Endometrial microvascular endothelial cells (primary cell): ENCODE measurements around the gene CAST. TPM values are rescaled to one million over a fixed set of nuclear protein-coding genes. Genes with fewer than 3 reads are reported as not detected.

Source experiments
- in situ Hi-C: cut with HindIII; loops from 2 replicates; pipeline ENCODE4 v1.10.0; 2017; ENCODE audit warnings: low sequenced_read_pairs, low pct_unique_long_range_greater_than_20kb; ENCODE audit errors: inconsistent ontology term
- total RNA-seq: library from RNA; depleted of rRNA; stranded (reverse); fragments of >200 nt; gene quantifications from one replicate; pipeline ENCODE4 v1.2.3, GENCODE V29; 2015; ENCODE audit errors: inconsistent ontology term

Gene CAST
- total RNA-seq, 1 donor from 2014 or later, result 155 TPM

GRCh38 chr5:96702503-96703383, 40.6 kb downstream of the CAST start:
- in situ Hi-C loops, result no loop called here

GRCh38 chr5:96703384-96703920, 41.3 kb downstream of the CAST start:
- in situ Hi-C loops, result no loop called here

- in situ Hi-C loops, result no loop called here
Measured at GRCh38 chr5:96703995-96704394, 41.8 kb downstream of the CAST start.

- in situ Hi-C loops, result no loop called here
Measured at GRCh38 chr5:96706433-96707111, 44.4 kb downstream of the CAST start.

- in situ Hi-C loops, result no loop called here
Measured at GRCh38 chr5:96708600-96708999, 46.4 kb downstream of the CAST start.

GRCh38 chr5:96709152-96709821, 47.1 kb downstream of the CAST start:
- in situ Hi-C loops, result no loop called here

- in situ Hi-C loops, result no loop called here
Measured at GRCh38 chr5:96712100-96712746, 50.0 kb downstream of the CAST start.

- in situ Hi-C loops, result no loop called here
Measured at GRCh38 chr5:96714450-96714849, 52.3 kb downstream of the CAST start.

- in situ Hi-C loops, result no loop called here
Measured at GRCh38 chr5:96714951-96715451, 52.8 kb downstream of the CAST start.

- in situ Hi-C loops, result no loop called here
Measured at GRCh38 chr5:96716007-96716406, 53.8 kb downstream of the CAST start.

GRCh38 chr5:96716716-96717115, 54.5 kb downstream of the CAST start:
- in situ Hi-C loops, result no loop called here

- in situ Hi-C loops, result no loop called here
Measured at GRCh38 chr5:96717874-96718273, 55.7 kb downstream of the CAST start.

GRCh38 chr5:96718635-96719077, 56.5 kb downstream of the CAST start:
- in situ Hi-C loops, result no loop called here

GRCh38 chr5:96720408-96720807, 58.2 kb downstream of the CAST start:
- in situ Hi-C loops, result no loop called here

GRCh38 chr5:96721351-96721977, 59.3 kb downstream of the CAST start:
- in situ Hi-C loops, result no loop called here

- in situ Hi-C loops, result no loop called here
Measured at GRCh38 chr5:96725257-96725656, 63.1 kb downstream of the CAST start.

GRCh38 chr5:96726802-96727201, 64.6 kb downstream of the CAST start:
- in situ Hi-C loops, result no loop called here

GRCh38 chr5:96729156-96729555, 67.0 kb downstream of the CAST start:
- in situ Hi-C loops, result no loop called here
